GM03348 (cell line): ENCODE results near the gene PIAS4.
A peak's percentile ranks its signal among the peaks of the same experiment; 100 is the strongest.

Experiments
- DNase-seq: peaks from one replicate; pipeline ENCODE4 v3.0.0; 2012; ENCODE audit warnings: low spot score

Gene PIAS4

GRCh38 chr19:3977242-3978143 is 30.0 kb upstream of the PIAS4 start:
- DNase-seq: no peak

- no peak for DNase-seq
Observed at GRCh38 chr19:3978145-3978544, 29.4 kb upstream of the PIAS4 start.

DNA sequence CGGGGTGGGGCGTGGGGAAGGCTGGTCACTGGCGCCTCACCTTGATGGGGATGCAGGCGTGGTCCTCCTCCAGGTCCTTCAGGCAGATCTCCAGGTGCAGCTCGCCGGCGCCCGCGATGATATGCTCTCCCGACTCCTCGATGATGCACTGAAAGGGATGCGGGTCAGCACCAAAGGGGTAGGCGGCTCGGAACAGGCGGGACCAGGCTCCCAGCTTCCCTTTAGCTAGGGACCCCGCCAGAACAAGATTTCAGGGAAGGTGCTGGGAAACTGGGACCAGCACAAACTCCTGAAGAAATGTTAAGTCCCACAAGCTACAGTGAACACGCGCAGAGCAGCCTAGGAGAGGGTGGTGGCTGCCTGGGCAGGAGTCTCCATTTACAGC is 28.3 kb upstream of the PIAS4 start:
- no peak for DNase-seq

DNA sequence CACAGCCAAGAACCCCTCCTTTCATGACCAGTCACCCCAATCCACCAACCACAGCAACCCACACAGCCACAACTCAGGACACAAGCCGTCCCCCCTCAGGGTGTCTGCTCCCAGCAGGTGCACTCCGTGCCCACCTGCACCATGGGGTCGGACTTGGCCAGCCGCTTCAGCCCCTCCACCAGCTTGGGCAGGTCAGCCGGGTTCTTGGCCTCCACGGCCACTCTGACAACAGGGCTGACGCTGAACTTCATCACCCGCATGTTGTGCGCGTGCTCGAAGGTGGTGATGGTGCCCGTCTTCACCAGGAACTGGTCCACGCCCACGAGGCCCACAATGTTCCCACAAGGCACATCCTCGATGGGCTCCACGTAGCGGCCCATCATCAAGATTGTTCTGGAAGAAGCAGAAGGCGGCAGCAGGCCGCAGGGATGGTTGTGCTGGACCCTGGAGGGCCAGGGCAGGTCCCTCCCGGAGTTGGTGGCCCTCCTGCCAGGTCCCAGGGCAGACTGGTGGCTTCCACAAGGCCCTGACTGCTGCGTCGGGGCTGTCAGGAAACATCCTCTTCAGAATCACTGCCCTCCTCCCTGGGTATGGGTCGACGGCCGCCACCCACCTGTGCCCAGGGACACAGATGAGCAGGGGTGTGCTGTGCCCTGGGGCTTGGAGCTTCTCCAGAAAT is 27.7 kb upstream of the PIAS4 start:
- no peak for DNase-seq

GRCh38 chr19:3980353-3981251 is 26.9 kb upstream of the PIAS4 start:
- peak; percentile 1 for DNase-seq

DNA sequence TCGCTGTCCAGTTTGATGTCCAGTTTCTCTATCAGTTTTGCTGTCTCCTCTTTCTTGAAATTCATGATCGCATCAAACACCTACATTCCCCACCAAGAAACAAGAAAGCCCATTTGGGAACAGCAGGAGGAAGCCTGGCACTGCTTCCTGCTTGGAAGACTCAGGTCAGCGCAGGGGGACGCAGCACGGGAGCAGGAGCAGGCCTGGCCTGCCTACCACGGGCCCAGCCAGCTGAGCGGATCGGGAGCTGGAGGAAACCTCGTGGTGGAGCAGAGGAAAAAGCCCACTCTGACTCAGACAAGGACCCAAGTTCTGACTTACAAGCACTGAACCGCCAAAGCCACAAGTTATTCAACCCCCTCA is 26.2 kb upstream of the PIAS4 start:
- DNase-seq: peak; percentile 2

DNA sequence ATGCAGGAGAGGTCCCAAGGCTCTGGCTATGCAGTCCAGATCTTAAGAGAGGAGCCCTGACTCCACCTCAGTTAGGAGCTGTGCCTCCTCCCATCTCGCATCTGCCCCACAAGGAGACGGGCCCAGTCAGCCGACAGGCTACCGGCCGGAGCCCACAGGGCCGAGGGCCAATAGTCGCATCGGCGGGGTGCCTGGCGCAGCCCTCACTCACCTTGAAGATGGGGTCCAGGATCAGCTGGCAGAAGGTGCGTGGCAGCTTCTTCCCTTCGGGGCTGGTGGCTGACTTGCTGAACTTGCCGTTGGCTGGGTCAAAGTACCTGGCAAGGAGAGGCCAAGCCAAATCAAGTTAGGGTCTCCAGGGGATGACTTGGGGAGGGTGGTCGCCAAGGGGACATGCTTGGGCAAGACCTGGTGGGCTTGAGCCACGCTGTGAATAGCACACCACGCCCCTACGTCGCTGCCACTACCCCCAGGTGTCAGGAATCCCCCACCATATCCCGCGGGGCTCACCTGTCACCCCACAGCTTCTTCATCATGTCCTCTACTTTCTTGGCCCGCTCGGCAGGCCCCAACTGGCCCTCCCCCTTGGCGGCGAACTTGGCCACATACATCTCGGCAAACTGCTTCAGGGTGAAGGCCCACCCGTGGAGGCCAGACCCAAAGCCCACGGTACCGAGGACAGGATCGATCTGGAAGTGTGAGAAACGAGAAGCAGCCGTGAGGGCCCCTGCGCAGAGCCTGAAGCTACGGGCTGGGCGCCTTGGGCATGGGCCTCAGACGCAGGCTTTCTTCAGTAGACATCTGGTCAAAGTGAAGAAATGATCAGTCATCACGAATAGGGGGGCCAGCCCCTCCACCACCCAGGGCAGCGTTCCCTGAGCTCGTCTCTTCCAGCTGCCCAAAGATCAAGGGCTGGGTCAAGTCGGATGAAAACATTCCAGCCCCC is 25.5 kb upstream of the PIAS4 start:
- DNase-seq: peak; percentile 2

GRCh38 chr19:3982701-3983541 is 24.6 kb upstream of the PIAS4 start:
- DNase-seq: peak; percentile 64

GRCh38 chr19:3983542-3983914 is 24.0 kb upstream of the PIAS4 start:
- DNase-seq: no peak

DNA sequence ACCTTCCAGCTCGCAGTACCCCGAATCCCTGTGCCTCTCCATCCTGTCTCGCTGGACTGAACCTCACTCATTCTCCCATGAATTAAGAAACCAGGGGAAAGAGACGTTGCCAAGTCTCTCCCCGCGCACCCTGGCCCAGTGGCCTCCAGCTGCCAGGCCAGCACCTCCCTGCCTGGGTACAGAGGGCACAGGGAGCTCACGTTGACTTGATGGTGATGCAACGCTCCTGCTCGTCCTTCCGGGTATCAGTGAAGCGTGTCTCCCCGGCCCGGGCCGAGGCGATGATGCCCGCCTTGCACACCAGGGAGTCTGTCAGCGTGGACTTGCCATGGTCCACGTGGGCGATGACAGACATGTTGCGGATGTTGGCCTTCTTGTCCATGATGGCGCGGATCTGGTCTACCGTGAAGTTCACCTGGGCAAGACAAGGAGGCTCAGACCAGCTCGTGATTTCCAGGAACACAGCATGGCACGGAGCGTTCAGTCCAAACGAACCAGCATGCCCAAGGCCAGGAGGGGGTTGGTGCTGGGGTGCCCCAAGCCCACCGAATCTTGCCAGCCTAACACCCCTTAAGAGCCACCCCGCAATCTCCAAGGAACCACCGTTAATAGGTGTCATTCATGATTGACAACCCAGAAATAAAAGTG is 23.5 kb upstream of the PIAS4 start:
- peak; percentile 66 for DNase-seq

DNA sequence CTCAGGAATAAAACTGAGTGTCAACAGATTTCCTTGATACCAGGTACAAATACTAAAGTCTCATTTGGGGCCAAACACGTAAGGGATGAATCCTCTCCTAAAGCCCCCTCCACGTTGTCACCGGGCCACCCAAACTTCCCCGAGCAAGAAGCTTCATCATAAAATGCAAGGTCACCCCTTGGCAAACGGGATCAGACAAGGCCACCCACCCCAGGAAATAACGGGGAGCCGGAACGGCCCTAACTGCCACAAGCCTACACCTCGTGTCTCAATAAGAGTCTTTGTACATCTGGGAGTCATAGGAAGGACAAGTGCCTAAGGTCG is 23.0 kb upstream of the PIAS4 start:
- peak; percentile 16 for DNase-seq

- DNase-seq: peak; percentile 98
Observed at GRCh38 chr19:3984908-3985642, 22.5 kb upstream of the PIAS4 start, which contains the start of gene EEF2. TSS of gene EEF2 (minus strand) at chr19:3985463. CDS start at chr19:3985380, 83 bp downstream.

DNA sequence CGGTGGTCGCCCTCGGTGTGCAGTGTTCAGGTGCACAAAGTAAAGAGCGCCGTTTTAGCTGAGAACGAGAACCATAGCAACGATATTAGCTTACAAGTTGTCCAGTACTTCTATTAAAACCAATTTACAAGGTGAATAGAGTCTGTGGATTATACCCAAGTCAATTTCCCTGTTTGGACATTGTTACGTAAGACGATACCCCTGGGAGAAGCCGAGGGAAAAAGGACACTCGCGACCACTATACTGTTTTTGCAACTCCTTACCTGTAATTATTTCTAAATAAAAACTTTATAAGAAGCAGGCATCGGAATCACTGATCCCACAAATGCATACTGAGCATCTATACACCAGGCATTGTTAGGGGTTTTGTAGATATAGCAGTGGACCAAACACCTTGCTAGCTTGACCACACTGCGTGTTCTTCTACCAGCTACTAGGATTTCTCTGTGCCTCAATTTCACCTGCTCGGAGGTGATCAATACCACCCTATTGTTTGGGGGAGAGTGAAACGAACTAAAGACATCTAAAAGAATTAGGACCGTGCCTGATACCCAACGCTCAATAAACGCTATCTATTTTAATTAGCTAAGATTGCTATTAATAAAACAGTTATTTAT is 21.8 kb upstream of the PIAS4 start:
- DNase-seq: no peak

DNA sequence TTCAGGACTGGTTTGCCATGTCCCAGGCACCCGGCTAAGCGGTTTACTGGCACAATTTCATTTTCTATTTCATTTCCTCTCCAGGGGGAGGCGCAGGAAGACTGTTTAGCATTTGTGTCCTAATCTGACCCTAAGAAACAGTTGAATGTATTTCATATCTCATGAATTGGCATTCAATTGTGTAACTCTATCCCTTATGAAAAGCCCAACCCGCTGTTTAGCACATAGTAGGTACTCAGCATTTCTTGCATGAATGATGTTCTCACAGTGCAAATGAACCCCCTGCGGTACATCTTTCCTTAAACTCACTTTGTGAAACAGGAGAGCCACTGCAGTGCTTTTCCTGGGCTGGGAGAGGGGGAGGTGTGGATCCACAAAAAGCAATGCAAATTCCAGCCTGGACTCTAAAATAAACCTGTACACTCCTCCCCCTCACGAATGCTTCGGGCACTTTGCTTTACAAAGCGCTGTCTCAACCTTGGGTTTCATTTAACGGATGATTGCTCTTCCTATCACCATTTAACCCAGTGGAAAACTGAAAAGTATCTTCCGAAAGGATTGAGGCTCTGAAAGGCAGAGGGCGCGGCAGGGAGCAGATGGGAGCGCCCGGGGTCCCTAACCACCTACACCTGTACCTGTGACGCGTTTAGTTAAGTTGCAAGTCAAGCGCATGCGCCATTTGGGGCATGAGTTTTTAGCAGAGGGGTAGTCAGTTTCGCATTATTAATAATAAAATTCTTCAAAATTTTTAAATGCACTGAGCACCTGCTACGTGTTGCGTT is 21.1 kb upstream of the PIAS4 start:
- DNase-seq: peak; percentile 73

- DNase-seq: peak; percentile 90
Observed at GRCh38 chr19:3987619-3988371, 19.7 kb upstream of the PIAS4 start.

DNA sequence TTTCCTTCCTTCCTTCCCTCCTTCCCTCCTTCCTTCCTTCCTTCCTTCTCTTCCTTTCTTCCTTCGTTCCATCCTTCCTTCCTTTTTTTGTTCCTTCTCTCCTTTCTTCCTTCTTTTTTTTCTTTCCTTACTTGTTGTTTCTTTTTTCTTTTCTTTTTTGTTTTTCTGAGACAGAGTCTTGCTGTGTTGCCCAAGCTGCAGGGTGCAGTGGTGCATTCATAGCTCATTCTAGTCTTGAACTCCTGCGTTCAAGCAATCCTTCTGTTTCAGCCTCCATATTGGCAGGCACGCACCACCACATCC is 16.8 kb upstream of the PIAS4 start:
- no peak for DNase-seq

DNA sequence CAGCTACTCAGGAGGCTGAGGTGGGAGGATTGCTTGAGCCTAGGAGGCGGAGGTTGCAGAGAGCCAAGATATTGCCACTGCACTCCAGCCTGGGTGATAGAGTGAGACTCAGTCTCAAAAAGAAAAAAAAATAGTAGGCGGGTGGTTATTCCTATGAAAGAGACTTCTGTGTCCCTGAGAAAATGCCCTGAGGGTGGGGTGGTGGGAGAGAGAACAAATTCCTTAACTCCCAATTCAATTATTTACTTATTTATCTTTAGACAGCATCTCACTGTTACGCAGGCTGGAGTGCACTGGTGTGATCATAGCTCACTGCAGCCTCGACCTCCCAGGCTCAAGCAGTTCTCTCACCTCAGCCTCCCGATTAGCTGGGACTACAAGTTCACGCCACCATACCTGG is 11.9 kb upstream of the PIAS4 start:
- DNase-seq: no peak
